T-cell (primary cell): Measurements from ENCODE around the gene ZSCAN21. TPM values are rescaled to one million over a fixed set of nuclear protein-coding genes. Genes with fewer than 3 reads are reported as not detected.

ENCODE experiments used
- ATAC-seq, 4 experiments: fragments of 200-7000 bp in 3 of 4; fragments of 150-1000 bp in 1 of 4; cut with Tn5 transposase; replicated peaks in 1 of 4; 1 replicate in 3 of 4; 2 replicates in 1 of 4; pipeline ENCODE4 v1.10.0; 2021; ENCODE audit warnings: moderate library complexity in 3 of 4, mild to moderate bottlenecking in 2 of 4, moderate number of reproducible peaks in 1 of 4
- CTCF ChIA-PET, 2 donors: fragments of 300-600 bp; sonication (Branson Sonifier 250); formaldehyde crosslinking; loops; one replicate each; lab custom pipeline; 2022; ENCODE audit warnings: antibody characterized with exemption in 2 of 2; lab: Charles Lee
- POLR2A ChIA-PET, 2 donors: fragments of 300-600 bp; sonication (Branson Sonifier 250); formaldehyde crosslinking; loops; one replicate each; lab custom pipeline; 2022; ENCODE audit warnings: antibody characterized with exemption in 2 of 2; lab: Charles Lee
- DNase-seq, 35 experiments: peaks; one replicate each; pipeline versions ENCODE4 v3.0.0 to v3.0.0-alpha.2; 2013 to 2023
- H3K27ac ChIP-seq: one replicate; pipeline ENCODE4 v1.5.1; 2013; ENCODE audit warnings: low read length
- H3K27me3 ChIP-seq, 2 experiments: replicated peaks in 1 of 2; 1 replicate in 1 of 2; 2 replicates in 1 of 2; pipeline versions ENCODE4 v1.6.1 to v1.7.0; 2013; ENCODE audit warnings: low read length in 1 of 2, mixed read lengths in 1 of 2; ENCODE audit not compliant: control insufficient read depth in 2 of 2, insufficient read depth in 2 of 2; ENCODE audit errors: extremely low read depth in 1 of 2
- H3K36me3 ChIP-seq, 2 donors: 1 replicate in 1 of 2; 2 replicates in 1 of 2; pipeline versions ENCODE4 v1.6.1 to v1.7.0; 2013; ENCODE audit warnings: low read length in 1 of 2; ENCODE audit not compliant: control insufficient read depth in 2 of 2, insufficient read depth in 1 of 2; ENCODE audit errors: extremely low read depth in 1 of 2
- H3K4me1 ChIP-seq, 2 experiments: 1 replicate in 1 of 2; 2 replicates in 1 of 2; pipeline versions ENCODE4 v1.6.1 to v1.7.0; 2013; ENCODE audit warnings: low read length in 2 of 2, mixed read lengths in 1 of 2; ENCODE audit not compliant: insufficient read depth in 2 of 2, control insufficient read depth in 1 of 2; ENCODE audit errors: extremely low read depth in 1 of 2
- H3K4me3 ChIP-seq, 2 donors: 1 replicate in 1 of 2; 2 replicates in 1 of 2; pipeline versions ENCODE4 v1.5.1 to v1.7.0; 2013; ENCODE audit warnings: mild to moderate bottlenecking in 2 of 2, low read length in 1 of 2, moderate library complexity in 1 of 2; ENCODE audit not compliant: control insufficient read depth in 1 of 2; ENCODE audit errors: extremely low read depth in 1 of 2
- H3K9me3 ChIP-seq: 2 replicates; pipeline ENCODE4 v1.7.0; 2013
- H3K27ac Mint-ChIP-seq, 2 donors: one replicate each; pipeline ENCODE4 v1.8.0; 2020 to 2021; ENCODE audit warnings: mild to moderate bottlenecking in 2 of 2, mixed read lengths in 2 of 2
- H3K27me3 Mint-ChIP-seq, 2 donors: one replicate each; pipeline ENCODE4 v1.8.0; 2021 to 2022; ENCODE audit warnings: mixed read lengths in 2 of 2
- H3K36me3 Mint-ChIP-seq: one replicate; pipeline ENCODE4 v1.8.0; 2021; ENCODE audit warnings: mixed read lengths
- H3K4me1 Mint-ChIP-seq, 3 donors: one replicate each; pipeline ENCODE4 v1.8.0; 2020 to 2022; ENCODE audit warnings: mixed read lengths in 3 of 3, mild to moderate bottlenecking in 1 of 3
- H3K4me3 Mint-ChIP-seq, 3 donors: one replicate each; pipeline ENCODE4 v1.8.0; 2020 to 2022; ENCODE audit warnings: mild to moderate bottlenecking in 3 of 3, mixed read lengths in 3 of 3, moderate library complexity in 3 of 3
- H3K9me3 Mint-ChIP-seq, 3 donors: one replicate each; pipeline ENCODE4 v1.8.0; 2020 to 2022; ENCODE audit warnings: mixed read lengths in 3 of 3
- WGBS: methylation state at CpG from one replicate; pipeline ENCODE4 v1.1.5; 2013; ENCODE audit warnings: missing lambda C conversion rate; ENCODE audit not compliant: insufficient coverage; 5-methylcytosine and 5-hydroxymethylcytosine counted together
- total RNA-seq, 35 experiments: library from RNA in 6 of 35; stranded (reverse) in 6 of 35; fragments of 120-200 nt in 1 of 35; gene quantifications; one replicate each; pipeline versions ENCODE4 v1.2.1 to v1.2.4 and lab custom pipeline; 2013 to 2026

The ZSCAN21 gene
- total RNA-seq, 5 donors from 2014 or later (not counting 1 experiment from before 2014, with no cell fraction given): 4.4 to 9.9 (median 9.3) TPM

- H3K9me3 Mint-ChIP-seq: no peaks in the 10 kb centered on the region
- peak within 1 kb of the TSS; percentile 89 for H3K27ac ChIP-seq
- peak within 1 kb of the TSS; percentile 92 to 95 for H3K27ac Mint-ChIP-seq
- peaks cover 41 to 52% (median 47%) of the 10 kb centered on the region in 3 donors for H3K4me1 Mint-ChIP-seq
- H3K27me3 Mint-ChIP-seq: no peaks in the 10 kb centered on the region
- WGBS: under 1% methylated on average over 47 of the region's 70 CpGs
- DNase-seq (peak; percentile 65 to 94 (median 80)), ATAC-seq (peak; percentile 94 to 98 (median 96))
- peak within 1 kb of the TSS; percentile 90 to 96 for H3K4me3 ChIP-seq
- ChIA-PET POLR2A (interaction anchor here (0.5 to 1.0 kb wide), 5 partner anchors 35 to 511 kb away, joined by 3 to 7 read pairs (median 4); no protein-coding TSS in a partner anchor), CTCF (interaction anchor here (0.5 to 1.7 kb wide), 7 partner anchors 19 to 1382 kb away, joined by 3 to 5 read pairs (median 3); no protein-coding TSS in a partner anchor)
- H3K9me3 ChIP-seq: no peaks in the 10 kb centered on the region
- peaks cover 0 to 7% of the 10 kb centered on the region in 2 donors for H3K36me3 ChIP-seq
- H3K36me3 Mint-ChIP-seq: peaks cover 6% of the 10 kb centered on the region
- H3K4me3 Mint-ChIP-seq: peak within 1 kb of the TSS; percentile 91 to 94 (median 92)
- peaks cover 0 to 2% of the 10 kb centered on the region in 2 experiments for H3K27me3 ChIP-seq
- H3K4me1 ChIP-seq: peaks cover 10 to 27% of the 10 kb centered on the region in 2 experiments
These were observed 34.1 kb upstream of the ZSCAN21 start, which contains the start of gene ZKSCAN1 for GRCh38 chr7:100015232-100016214. Gene ZKSCAN1, plus strand, starts transcription at chr7:100015596. Its CDS starts 7,911 bp downstream, at chr7:100023507.

- ATAC-seq (no peak), DNase-seq (no peak)
- H3K4me3 Mint-ChIP-seq: peak overlapping the region; percentile 91 to 94 (median 92)
- H3K27me3 Mint-ChIP-seq: no peaks in the 10 kb centered on the region
- peak overlapping the region; percentile 89 for H3K27ac ChIP-seq
- H3K9me3 ChIP-seq: no peaks in the 10 kb centered on the region
- peaks cover 0 to 7% of the 10 kb centered on the region in 2 donors for H3K36me3 ChIP-seq
- peaks cover 42 to 57% (median 51%) of the 10 kb centered on the region in 3 donors for H3K4me1 Mint-ChIP-seq
- CTCF ChIA-PET: interaction anchor here in 1 of 2 donors (0.5 to 1.7 kb wide), 5 partner anchors 10 to 1381 kb away, joined by 3 to 4 read pairs (median 3); no protein-coding TSS in a partner anchor
- no peaks in the 10 kb centered on the region for H3K27me3 ChIP-seq
- peak overlapping the region; percentile 90 to 96 for H3K4me3 ChIP-seq
- POLR2A ChIA-PET: interaction anchor here (0.5 to 2.0 kb wide), 5 partner anchors 12 to 511 kb away, joined by 3 to 6 read pairs (median 4); no protein-coding TSS in a partner anchor
- WGBS: no CpG with 5 or more reads among the region's 11 CpGs
- peaks cover 10 to 27% of the 10 kb centered on the region in 2 experiments for H3K4me1 ChIP-seq
- H3K9me3 Mint-ChIP-seq: no peaks in the 10 kb centered on the region
- H3K36me3 Mint-ChIP-seq: peaks cover 6% of the 10 kb centered on the region
- H3K27ac Mint-ChIP-seq: peak overlapping the region; percentile 92 to 95
These were observed 33.2 kb upstream of the ZSCAN21 start for GRCh38 chr7:100016215-100016901.

GRCh38 chr7:100017300-100017699 is 32.3 kb upstream of the ZSCAN21 start:
- Mint-ChIP-seq H3K4me3 (peak overlapping the region in 2 of 3 donors; percentile 21 to 34), H3K27me3 (no peaks in the 10 kb centered on the region), H3K36me3 (peaks cover 6% of the 10 kb centered on the region), H3K27ac (no peak overlapping the region), H3K9me3 (no peaks in the 10 kb centered on the region), H3K4me1 (peaks cover 47 to 62% (median 55%) of the 10 kb centered on the region in 3 donors)
- DNase-seq (no peak), ATAC-seq (no peak)
- H3K4me1 ChIP-seq: peaks cover 10 to 27% of the 10 kb centered on the region in 2 experiments
- POLR2A ChIA-PET: interaction anchor here in 1 of 2 donors (0.5 to 2.0 kb wide), 5 partner anchors 12 to 1767 kb away, joined by 3 to 6 read pairs (median 4); no protein-coding TSS in a partner anchor
- H3K9me3 ChIP-seq: no peaks in the 10 kb centered on the region
- CTCF ChIA-PET: interaction anchor here in 1 of 2 donors (0.5 to 1.7 kb wide), 3 partner anchors 23 to 401 kb away, joined by 3 to 4 read pairs (median 3); partner anchors contain the start of gene ZSCAN25
- H3K4me3 ChIP-seq: no peak overlapping the region
- H3K27ac ChIP-seq: no peak overlapping the region
- H3K27me3 ChIP-seq: no peaks in the 10 kb centered on the region
- 95% methylated on average over 6 of the region's 11 CpGs for WGBS
- H3K36me3 ChIP-seq: peaks cover 0 to 7% of the 10 kb centered on the region in 2 donors

GRCh38 chr7:100017875-100018274 is 31.7 kb upstream of the ZSCAN21 start:
- ATAC-seq: no peak
- Mint-ChIP-seq H3K4me1 (peaks cover 47 to 60% (median 58%) of the 10 kb centered on the region in 3 donors), H3K27ac (no peak overlapping the region), H3K36me3 (peaks cover 11% of the 10 kb centered on the region), H3K4me3 (peak overlapping the region in 1 of 3 donors; percentile 21), H3K9me3 (no peaks in the 10 kb centered on the region), H3K27me3 (no peaks in the 10 kb centered on the region)
- ChIA-PET POLR2A (interaction anchor here in 1 of 2 donors (0.5 to 2.0 kb wide), 3 partner anchors 11 to 1767 kb away, joined by 3 to 6 read pairs (median 4); no protein-coding TSS in a partner anchor), CTCF (interaction anchor here in 1 of 2 donors (0.5 kb wide), 1 partner anchor 401 kb away, joined by 3 read pairs; the partner anchor contains the start of gene ZSCAN25)
- no peak for DNase-seq
- Histone ChIP-seq H3K4me1 (peaks cover 10 to 27% of the 10 kb centered on the region in 2 experiments), H3K36me3 (peaks cover 0 to 10% of the 10 kb centered on the region in 2 donors), H3K4me3 (no peak overlapping the region), H3K9me3 (no peaks in the 10 kb centered on the region), H3K27ac (no peak overlapping the region), H3K27me3 (no peaks in the 10 kb centered on the region)
- WGBS: no CpG with 5 or more reads among the region's 5 CpGs

GRCh38 chr7:100019908-100020307 is 29.7 kb upstream of the ZSCAN21 start:
- peaks cover 24% of the 10 kb centered on the region for H3K36me3 Mint-ChIP-seq
- H3K4me3 Mint-ChIP-seq: no peak overlapping the region
- Histone ChIP-seq H3K27me3 (no peaks in the 10 kb centered on the region), H3K27ac (no peak overlapping the region), H3K9me3 (no peaks in the 10 kb centered on the region), H3K36me3 (peaks cover 11 to 29% of the 10 kb centered on the region in 2 donors), H3K4me3 (no peak overlapping the region), H3K4me1 (peaks cover 10 to 26% of the 10 kb centered on the region in 2 experiments)
- H3K27ac Mint-ChIP-seq: no peak overlapping the region
- DNase-seq (no peak), ATAC-seq (no peak)
- WGBS: 75% methylated on average over 4 of the region's 7 CpGs
- no peaks in the 10 kb centered on the region for H3K27me3 Mint-ChIP-seq
- H3K9me3 Mint-ChIP-seq: no peaks in the 10 kb centered on the region
- POLR2A ChIA-PET: interaction anchor here in 1 of 2 donors (0.5 kb wide), 1 partner anchor 128 kb away, joined by 4 read pairs; no protein-coding TSS in a partner anchor
- peaks cover 47 to 55% (median 53%) of the 10 kb centered on the region in 3 donors for H3K4me1 Mint-ChIP-seq
- CTCF ChIA-PET: interaction anchor here in 1 of 2 donors (0.7 kb wide), 1 partner anchor 106 kb away, joined by 4 read pairs; no protein-coding TSS in a partner anchor
